GM12878 (cell line): ENCODE data around the gene EEF1AKMT2. TPM values are rescaled to one million over a fixed set of nuclear protein-coding genes. Genes with fewer than 3 reads are reported as not detected.

Experiments used
- ATAC-seq: fragments of 200-7000 bp; cut with Tn5 transposase; 3 replicates; pipeline ENCODE4 v1.9.1; 2020; ENCODE audit warnings: mild to moderate bottlenecking, moderate library complexity
- BruUV-seq: library from RNA; stranded (reverse); fragments of 400-500 nt; replicated peaks from 2 replicates; lab custom pipeline; 2021; lab: Mats Ljungman, UMichigan
- CTCF ChIA-PET: fragments of 300-600 bp; sonication (Branson Sonifier 250); formaldehyde crosslinking; extraction: SDS; loops from one replicate; lab custom pipeline; 2021; ENCODE audit warnings: inconsistent platforms; lab: Yijun Ruan, JAX
- POLR2A ChIA-PET: fragments of 350-600 bp; formaldehyde crosslinking; extraction: SDS; loops from one replicate; lab custom pipeline; 2021; ENCODE audit warnings: inconsistent platforms; lab: Charles Lee
- RAD21 ChIA-PET: fragments of 300-600 bp; sonication (Branson Sonifier 250); formaldehyde crosslinking; loops from one replicate; lab custom pipeline; 2023; ENCODE audit warnings: antibody characterized with exemption; ENCODE audit not compliant: unreplicated experiment; lab: Charles Lee
- SMC1A ChIA-PET: fragments of 300-600 bp; sonication (Branson Sonifier 250); formaldehyde crosslinking; loops from one replicate; lab custom pipeline; 2023; ENCODE audit not compliant: unreplicated experiment, uncharacterized antibody; lab: Charles Lee
- DNase-seq: peaks from one replicate; pipeline ENCODE4 v3.0.0-alpha.2; 2011; ENCODE audit warnings: low read depth, low spot score
- FAIRE-seq: peaks from 3 replicates; lab custom pipeline; 2011; peaks lifted over from hg19 to GRCh38; lab: Jason Lieb, UNC
- H2AFZ ChIP-seq: 2 replicates; pipeline ENCODE4 v1.6.0; 2011; ENCODE audit warnings: low read depth, low read length, control low read depth; ENCODE audit not compliant: control insufficient read depth
- H3K27ac ChIP-seq: 2 replicates; pipeline ENCODE4 v1.5.1; 2011; ENCODE audit warnings: control low read depth; ENCODE audit not compliant: control insufficient read depth, insufficient read depth
- H3K27me3 ChIP-seq, 2 experiments: replicated peaks in 1 of 2; 2 replicates each; pipeline versions ENCODE4 v1.6.0 to v1.6.1; 2011; ENCODE audit warnings: low read length in 1 of 2; ENCODE audit not compliant: control insufficient read depth in 2 of 2, insufficient read depth in 2 of 2
- H3K36me3 ChIP-seq, 2 experiments: 2 replicates each; pipeline ENCODE4 v1.5.1; 2011; ENCODE audit warnings: low read length in 1 of 2; ENCODE audit not compliant: control insufficient read depth in 2 of 2, insufficient read depth in 2 of 2
- H3K4me1 ChIP-seq: 2 replicates; pipeline ENCODE4 v1.6.1; 2011; ENCODE audit warnings: mild to moderate bottlenecking, low read length, moderate library complexity, mixed read lengths; ENCODE audit not compliant: control insufficient read depth, insufficient read depth
- H3K4me2 ChIP-seq: 2 replicates; pipeline ENCODE4 v1.6.0; 2011; ENCODE audit warnings: control low read depth; ENCODE audit not compliant: control insufficient read depth, insufficient read depth
- H3K4me3 ChIP-seq: fragments of 200-600 bp; sonication (generic); 2 replicates; pipeline ENCODE4 v1.5.1; 2016
- H3K79me2 ChIP-seq: 2 replicates; pipeline ENCODE4 v1.6.0; 2011; ENCODE audit warnings: low read length; ENCODE audit not compliant: control insufficient read depth, insufficient read depth
- H3K9ac ChIP-seq: 2 replicates; pipeline ENCODE4 v1.8.0; 2011; ENCODE audit warnings: low read length, control low read depth, mixed read lengths; ENCODE audit not compliant: control insufficient read depth, insufficient read depth
- H3K9me3 ChIP-seq: replicated peaks from 3 replicates; pipeline ENCODE4 v1.5.1; 2011; ENCODE audit warnings: mild to moderate bottlenecking, low read length; ENCODE audit not compliant: control insufficient read depth, insufficient read depth
- H4K20me1 ChIP-seq: 2 replicates; pipeline ENCODE4 v1.6.0; 2011; ENCODE audit not compliant: control insufficient read depth, insufficient read depth
- CTCF ChIP-seq, 3 experiments: IDR thresholded peaks in 2 of 3; conservative IDR thresholded peaks in 1 of 3; 2 replicates each; pipeline ENCODE4 v1.5.1; 2011; ENCODE audit warnings: low read depth in 3 of 3, low read length in 3 of 3, mild to moderate bottlenecking in 3 of 3, control low read depth in 2 of 3, moderate library complexity in 2 of 3, inconsistent platforms in 1 of 3, mixed read lengths in 1 of 3; ENCODE audit not compliant: control insufficient read depth in 2 of 3, insufficient read depth in 1 of 3; ENCODE audit errors: extremely low read depth in 1 of 3
- DPF2 ChIP-seq: fragments of 450-650 bp; IDR thresholded peaks from 2 replicates; pipeline ENCODE4 v1.6.1; 2017; ENCODE audit warnings: mild to moderate bottlenecking
- LARP7 ChIP-seq: fragments of 450-650 bp; IDR thresholded peaks from 2 replicates; pipeline ENCODE4 v1.6.1; 2017; ENCODE audit warnings: mild to moderate bottlenecking
- MTA2 ChIP-seq: fragments of 450-650 bp; IDR thresholded peaks from 2 replicates; pipeline ENCODE4 v1.6.1; 2016; ENCODE audit warnings: low read depth, mild to moderate bottlenecking, moderate library complexity
- NBN ChIP-seq: fragments of 450-650 bp; IDR thresholded peaks from 2 replicates; pipeline ENCODE4 v1.6.1; 2016
- NR2C1 ChIP-seq: fragments of 450-650 bp; IDR thresholded peaks from 2 replicates; pipeline ENCODE4 v1.6.1; 2017; ENCODE audit warnings: antibody characterized with exemption, mild to moderate bottlenecking, moderate library complexity
- PBX3 ChIP-seq: IDR thresholded peaks from 2 replicates; pipeline ENCODE4 v1.6.1; 2011; ENCODE audit warnings: mild to moderate bottlenecking, low read depth, low read length, moderate library complexity; ENCODE audit not compliant: insufficient replicate concordance
- SUPT20H ChIP-seq: IDR thresholded peaks from 2 replicates; pipeline ENCODE4 v1.6.1; 2011; ENCODE audit warnings: low read depth, mild to moderate bottlenecking, low read length, moderate library complexity, borderline replicate concordance; ENCODE audit not compliant: control insufficient read depth
- ZNF687 ChIP-seq: fragments of 450-650 bp; IDR thresholded peaks from 2 replicates; pipeline ENCODE4 v1.6.1; 2017; ENCODE audit warnings: mild to moderate bottlenecking, moderate library complexity
- WGBS: methylation state at CpG from one replicate; pipeline ENCODE4 v1.1.6; 2016; ENCODE audit warnings: low lambda C conversion rate; ENCODE audit not compliant: insufficient replicate concordance, insufficient coverage; ENCODE audit errors: missing lambda C conversion rate; 5-methylcytosine and 5-hydroxymethylcytosine counted together
- in situ Hi-C: fragments of 300-500 bp; cut with MboI; formaldehyde crosslinking; loops from 9 replicates; pipeline ENCODE4 v1.14.3; 2018; ENCODE audit warnings: mixed read lengths
- intact Hi-C: fragments of 100-400 bp; cut with micrococcal nuclease; formaldehyde crosslinking; loops from one replicate; pipeline ENCODE4 v1.14.2; 2022; ENCODE audit not compliant: unreplicated experiment
- polyA plus RNA-seq, 11 experiments: library from polyadenylated mRNA; depleted of rRNA in 4 of 11; unstranded in 6 of 11; stranded (reverse) in 5 of 11; fragments of >200 nt; fragmentation: Nextera tagmentation in 4 of 11; fragmentation: Illumina TruSeq in 1 of 11; extraction: Ambion mirVana in 4 of 11; extraction: Trizol in 1 of 11; gene quantifications; 1 replicate in 1 of 11; 2 replicates in 10 of 11; pipeline versions ENCODE4 v1.2.1 to v1.2.3, GENCODE V29; 2011 to 2016; ENCODE audit warnings: inconsistent platforms in 2 of 11, missing spikeins in 2 of 11, low read depth in 1 of 11
- total RNA-seq, 4 experiments: library from RNA; depleted of rRNA in 3 of 4; stranded (reverse); fragments of >200 nt in 3 of 4; fragmentation: Illumina TruSeq in 1 of 4; extraction: Trizol in 1 of 4; gene quantifications; 2 replicates each; pipeline versions ENCODE4 v1.2.1 to v1.2.3, GENCODE V29; 2013 to 2021

Gene EEF1AKMT2
- total and polyA plus RNA-seq, 10 of the 15 experiments (the other 5 are each of a cell fraction or from before 2014, with no cell fraction given) = 9.1 to 29.3 (median 23.6) TPM

- no peak overlapping the region for H3K4me3 ChIP-seq
- H4K20me1 ChIP-seq = no peaks in the 10 kb centered on the region
- no peak overlapping the region for H3K4me2 ChIP-seq
- H3K9me3 ChIP-seq = no peaks in the 10 kb centered on the region
- H2AFZ ChIP-seq = no peak overlapping the region
- no peaks in the 10 kb centered on the region for H3K4me1 ChIP-seq
- WGBS = 94% methylated on average over 1 of the region's 1 CpG
- BruUV-seq = no TSS peak
- ATAC-seq (no peak), FAIRE-seq (no peak), DNase-seq (no peak)
- ChIA-PET CTCF (interaction anchor here (0.6 kb wide), 1 partner anchor 557 kb away, joined by 3 read pairs; no protein-coding TSS in a partner anchor), POLR2A (interaction anchor here (0.6 kb wide), 1 partner anchor 15 kb away, joined by 4 read pairs; no protein-coding TSS in a partner anchor), RAD21 (no interaction called here), SMC1A (interaction anchor here (0.6 to 1.0 kb wide), 3 partner anchors 8 to 1489 kb away, joined by 3 to 5 read pairs (median 3); no protein-coding TSS in a partner anchor)
- intact Hi-C loops (no loop called here), in situ Hi-C loops (no loop called here)
- TF ChIP-seq CTCF (IDR thresholded peaks at IDR 0.05 in 2 of 3, conservative IDR thresholded peaks at IDR 0.05 in 1 of 3; ENCODE audit: control insufficient read depth in 2 of 3, extremely low read depth in 1 of 3, insufficient read depth in 1 of 3, low read depth in 3 of 3, low read length in 3 of 3) = no peak
- TF ChIP-seq SUPT20H = no peak
- TF ChIP-seq DPF2 = no peak
- TF ChIP-seq MTA2 = no peak
- H3K27ac ChIP-seq = no peak overlapping the region
- peaks cover 0 to 7% of the 10 kb centered on the region in 2 experiments; a peak in 1 of 4 replicates for H3K36me3 ChIP-seq
- no peak overlapping the region for H3K9ac ChIP-seq
- no peaks in the 10 kb centered on the region for H3K79me2 ChIP-seq
- H3K27me3 ChIP-seq = no peaks in the 10 kb centered on the region
Observed at GRCh38 chr10:124763267-124763666, 28.4 kb downstream of the EEF1AKMT2 start.

- Histone ChIP-seq H2AFZ (no peak overlapping the region), H3K36me3 (peaks cover 0 to 7% of the 10 kb centered on the region in 2 experiments; a peak in 1 of 4 replicates), H3K4me1 (no peaks in the 10 kb centered on the region), H3K9me3 (no peaks in the 10 kb centered on the region), H3K9ac (no peak overlapping the region), H3K27ac (no peak overlapping the region), H3K4me2 (no peak overlapping the region), H4K20me1 (no peaks in the 10 kb centered on the region), H3K27me3 (no peaks in the 10 kb centered on the region), H3K4me3 (no peak overlapping the region), H3K79me2 (no peaks in the 10 kb centered on the region)
- 97% methylated on average over 5 of the region's 5 CpGs for WGBS
- intact Hi-C loops (no loop called here), in situ Hi-C loops (no loop called here)
- FAIRE-seq = no peak
- RAD21 ChIA-PET = no interaction called here
- no peak for DNase-seq
- no TSS peak for BruUV-seq
- SMC1A ChIA-PET = interaction anchor here (0.7 to 1.2 kb wide), 2 partner anchors 11 to 14 kb away, joined by 3 to 6 read pairs; no protein-coding TSS in a partner anchor
- POLR2A ChIA-PET = no interaction called here
- no peak for ATAC-seq
- CTCF ChIA-PET = no interaction called here
- TF ChIP-seq ZNF687 = no peak
- TF ChIP-seq NBN = no peak
- no peak for TF ChIP-seq PBX3
- TF ChIP-seq NR2C1 = no peak
- TF ChIP-seq LARP7 = no peak
Observed at GRCh38 chr10:124762281-124762680, 29.4 kb downstream of the EEF1AKMT2 start.
